HG03280 (cell line): ENCODE measurements around the gene PACSIN1.

Source experiments
- ATAC-seq: cut with Tn5 transposase; IDR thresholded peaks from one replicate; pipeline ENCODE4 v1.9.1; 2021; ENCODE audit warnings: mild to moderate bottlenecking, moderate library complexity; ENCODE audit not compliant: unreplicated experiment

The PACSIN1 gene

GRCh38 chr6:34560366-34561226 is 94.7 kb downstream of the PACSIN1 start:
- ATAC-seq, result no peak

GRCh38 chr6:34561227-34561530 is 95.3 kb downstream of the PACSIN1 start:
- no peak for ATAC-seq

GRCh38 chr6:34562350-34562749 is 96.5 kb downstream of the PACSIN1 start:
- ATAC-seq, result no peak

DNA sequence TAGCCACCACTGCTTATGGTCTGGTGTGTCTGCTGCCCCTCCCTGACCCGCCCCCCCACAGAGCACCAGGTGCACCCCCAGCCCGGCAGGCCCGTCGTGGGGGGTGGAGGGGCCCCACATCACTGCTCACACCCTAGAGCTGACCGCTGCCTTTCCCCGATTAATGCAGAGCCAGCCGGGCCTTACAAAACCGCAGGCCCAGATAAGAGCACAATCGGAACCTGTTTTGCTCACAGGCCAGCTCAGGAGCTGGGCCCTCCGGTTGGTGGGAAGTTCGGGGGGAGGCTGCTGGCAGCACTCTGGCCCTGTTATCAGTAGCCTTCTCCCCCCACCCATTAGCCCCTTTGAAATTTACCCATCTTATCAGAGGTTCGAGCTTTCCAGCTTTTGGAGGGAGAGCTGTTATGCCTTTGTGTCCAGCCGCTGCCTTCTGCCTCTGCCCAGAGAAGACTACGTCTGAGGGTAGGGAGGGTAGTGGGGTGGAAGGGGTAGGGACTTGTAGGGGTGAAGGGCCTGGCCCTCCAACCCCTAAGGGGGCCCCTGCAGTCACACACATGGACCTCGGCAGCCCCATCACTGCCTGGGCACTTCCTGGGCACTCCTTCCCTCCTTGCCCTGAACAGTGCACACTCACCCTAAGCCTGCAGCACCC is 97.1 kb downstream of the PACSIN1 start:
- no peak for ATAC-seq

DNA sequence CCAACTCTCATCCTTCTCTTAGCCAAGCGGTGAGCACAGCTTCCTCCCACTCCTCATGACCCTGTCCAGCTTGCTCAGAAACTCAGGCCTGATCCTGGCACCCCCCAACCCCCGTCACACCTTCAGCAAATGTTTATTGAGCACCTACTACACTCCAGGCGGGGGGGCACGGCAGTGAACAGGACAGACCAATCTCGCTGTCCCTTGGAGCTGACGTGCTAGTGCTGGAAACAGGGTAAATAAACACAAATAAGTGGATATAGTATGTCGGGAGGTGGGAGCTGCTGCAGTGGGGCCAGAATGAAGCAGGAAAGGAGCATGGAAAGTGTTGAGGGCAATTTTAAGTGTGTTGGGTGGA is 97.6 kb downstream of the PACSIN1 start:
- no peak for ATAC-seq

GRCh38 chr6:34564181-34564580 is 98.3 kb downstream of the PACSIN1 start:
- ATAC-seq, result no peak

- ATAC-seq, result no peak
Measured at GRCh38 chr6:34565722-34566137, 99.9 kb downstream of the PACSIN1 start.

DNA sequence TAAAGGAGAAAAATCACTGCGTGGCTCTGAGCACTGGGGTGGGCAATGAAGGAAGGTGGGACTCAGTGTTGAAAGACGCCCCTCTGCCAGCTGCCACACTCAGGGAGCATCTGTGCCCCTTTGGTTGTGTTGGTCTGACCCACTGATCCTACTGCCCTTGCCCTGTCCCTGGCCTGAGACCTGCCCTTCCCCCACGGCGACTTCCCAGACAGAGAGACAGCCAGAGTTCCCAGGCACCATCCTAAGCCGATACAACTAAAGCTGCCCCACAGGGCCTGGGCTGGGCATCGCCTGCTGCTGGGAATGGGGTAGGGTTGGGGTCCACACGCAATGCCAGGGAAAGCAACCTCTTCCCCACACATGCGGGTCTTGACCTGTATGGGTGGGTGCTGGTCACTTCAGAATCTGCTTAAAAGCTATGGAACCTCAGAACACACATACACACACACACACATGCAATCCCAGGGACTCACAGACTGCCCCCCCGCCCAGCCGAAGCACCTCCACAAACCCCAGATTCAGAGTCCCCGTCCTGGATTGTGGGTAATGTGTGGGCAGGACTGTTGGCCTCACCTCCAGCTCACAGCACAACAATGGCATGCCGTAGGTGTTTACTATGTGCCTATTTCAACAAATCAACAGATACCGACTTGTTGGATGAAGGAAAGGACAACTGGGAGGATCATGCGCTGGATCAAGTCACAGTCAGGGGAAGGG is 101.1 kb downstream of the PACSIN1 start:
- ATAC-seq, result no peak

- no peak for ATAC-seq
Measured at GRCh38 chr6:34568341-34569201, 102.7 kb downstream of the PACSIN1 start.

DNA sequence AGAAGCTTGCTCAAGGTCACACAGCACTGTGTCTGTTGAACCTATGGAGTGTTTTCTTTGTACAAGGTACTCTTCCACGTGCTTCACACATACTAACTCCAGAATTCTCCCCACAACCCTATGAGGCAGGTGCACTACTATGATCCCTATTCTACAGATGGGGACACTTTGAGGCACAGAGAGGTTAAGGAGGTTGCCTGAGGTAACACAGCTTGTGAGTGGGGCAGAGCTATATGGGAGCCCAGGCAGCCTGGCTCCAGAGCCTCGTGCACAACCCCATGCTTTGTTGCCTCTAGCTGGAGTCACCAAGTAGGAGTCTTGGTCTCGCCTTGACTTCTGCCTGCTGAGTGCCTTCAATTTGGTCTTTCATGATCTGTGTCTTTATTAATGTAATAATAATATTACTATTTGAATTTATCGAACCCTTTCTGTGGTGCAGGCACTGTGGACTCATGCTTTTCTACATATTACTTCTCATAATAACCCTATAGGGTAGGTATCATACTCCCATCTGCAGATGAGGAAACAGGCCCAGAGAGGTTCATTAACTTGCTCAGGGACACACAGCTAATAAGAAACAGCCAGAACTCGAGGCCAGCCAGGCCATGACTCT is 103.6 kb downstream of the PACSIN1 start:
- ATAC-seq, result no peak

DNA sequence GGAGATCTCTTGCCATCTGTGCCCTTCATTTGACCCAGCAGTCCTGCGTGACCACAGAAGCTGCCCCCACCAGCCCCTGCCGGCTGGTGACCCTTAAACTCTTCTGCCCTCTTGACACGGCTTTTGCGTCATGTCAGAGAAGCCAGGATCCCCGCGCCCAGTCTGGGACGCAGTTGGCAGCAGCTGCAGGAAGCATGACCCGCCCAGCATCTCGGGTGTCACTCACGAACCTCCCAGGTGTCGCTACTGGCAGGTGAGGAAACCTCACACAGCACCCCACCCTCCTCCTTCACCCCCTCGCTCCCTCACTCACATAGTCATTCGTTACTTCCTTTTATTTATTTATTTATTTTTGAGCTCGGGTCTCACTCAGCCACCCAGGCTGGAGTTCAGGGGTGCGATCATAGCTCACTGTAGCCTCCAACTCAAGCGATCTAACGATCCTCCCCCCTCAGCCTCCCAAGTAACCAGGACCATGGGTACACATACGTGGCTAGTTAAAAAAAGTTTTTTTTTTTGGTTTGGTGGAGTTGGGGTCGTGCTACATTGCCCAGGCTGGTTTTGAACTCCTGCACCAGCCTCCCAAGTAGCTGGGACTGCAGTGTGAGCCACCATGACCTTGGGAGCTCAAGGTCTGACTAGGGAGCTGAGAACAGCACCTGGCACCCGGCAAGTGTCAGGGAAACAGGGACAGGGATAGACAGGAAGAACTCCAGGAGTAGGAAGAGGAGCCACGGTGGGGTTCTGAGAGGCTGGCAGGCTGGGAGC is 104.4 kb downstream of the PACSIN1 start:
- no peak for ATAC-seq

- no peak for ATAC-seq
Measured at GRCh38 chr6:34571388-34571787, 105.5 kb downstream of the PACSIN1 start.

GRCh38 chr6:34572021-34572420 is 106.1 kb downstream of the PACSIN1 start:
- ATAC-seq, result no peak

DNA sequence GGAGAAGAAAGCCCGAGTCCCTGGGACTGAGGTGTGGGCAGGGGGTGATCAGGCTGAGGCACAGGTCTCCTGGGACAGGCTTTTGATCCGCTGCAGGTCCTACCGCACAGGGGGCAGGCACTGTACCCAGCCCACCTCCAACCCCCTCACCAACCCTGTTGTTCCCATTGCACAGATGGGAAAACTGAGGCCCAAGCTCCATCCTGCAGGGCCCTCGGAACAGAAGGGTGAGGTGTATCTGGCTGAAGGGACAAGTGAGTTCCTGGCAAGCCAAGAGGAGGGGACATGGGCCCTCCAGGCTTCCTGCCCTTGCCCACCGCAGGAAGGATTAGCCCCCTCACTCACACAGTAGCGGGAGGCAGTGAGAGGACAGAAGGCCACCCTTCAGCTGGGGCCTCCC is 106.7 kb downstream of the PACSIN1 start:
- no peak for ATAC-seq

- no peak for ATAC-seq
Measured at GRCh38 chr6:34573567-34574183, 107.8 kb downstream of the PACSIN1 start.

DNA sequence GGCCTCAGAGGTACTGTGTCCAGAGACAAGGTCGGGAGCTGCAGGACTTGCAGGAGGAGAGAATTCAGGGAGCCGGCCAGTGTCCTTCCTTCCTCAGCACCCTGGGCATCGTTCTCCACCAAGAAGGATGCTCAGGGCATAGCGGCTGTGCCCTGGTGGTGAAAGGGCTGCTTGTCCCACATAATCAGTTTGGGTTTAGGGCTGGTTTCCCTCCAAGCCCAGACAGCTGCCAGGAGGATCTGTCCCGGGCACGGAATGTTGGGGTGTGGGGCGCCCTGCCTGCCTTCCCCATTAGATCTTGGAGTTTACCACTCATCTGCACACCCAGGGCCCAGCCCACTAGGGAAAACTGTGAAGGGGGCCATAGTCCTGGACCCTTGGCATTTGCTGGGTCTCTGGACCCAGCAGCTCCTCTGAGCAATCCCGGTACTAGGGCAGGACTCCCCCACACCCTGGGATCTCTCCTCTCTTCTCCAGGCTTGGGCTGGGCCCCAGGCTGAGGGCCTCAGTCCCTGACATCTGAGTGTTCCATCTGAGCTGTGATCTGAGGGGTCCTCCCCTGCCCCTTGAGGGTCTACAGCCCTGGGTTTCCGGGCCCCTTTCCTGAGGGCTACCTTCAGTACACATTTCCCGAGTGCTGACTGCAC is 108.9 kb downstream of the PACSIN1 start:
- no peak for ATAC-seq

DNA sequence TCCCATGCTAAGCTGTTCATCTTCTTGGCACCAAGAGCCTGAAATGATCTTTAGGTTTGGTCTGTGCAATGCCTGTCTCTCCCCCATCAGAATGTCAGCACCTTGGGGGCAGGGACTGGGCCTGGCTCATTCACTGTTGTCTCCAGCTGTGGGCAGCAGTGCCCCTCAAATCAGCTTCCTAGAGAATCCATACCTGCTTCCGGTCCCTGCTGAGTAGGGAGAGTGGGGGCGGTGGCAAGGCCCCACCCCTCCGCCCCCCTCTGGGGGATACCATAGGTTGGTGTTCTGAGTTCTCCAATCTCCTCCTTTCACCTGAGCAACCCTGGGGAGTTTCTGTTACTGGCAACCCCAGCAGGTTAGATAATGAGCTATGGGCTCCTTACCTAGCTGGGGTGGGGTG is 109.5 kb downstream of the PACSIN1 start:
- no peak for ATAC-seq

- no peak for ATAC-seq
Measured at GRCh38 chr6:34576286-34576955, 110.5 kb downstream of the PACSIN1 start.
